Limb (tissue), 2 donors: ENCODE results near the gene SLC46A1.
A peak's percentile ranks its signal among the peaks of the same experiment; 100 is the strongest.
"Not testable (repeated sequence)": the region's sequence is repeated elsewhere in the genome, so short reads cannot be mapped to it uniquely, and the experiment has no call there.

Experiments used
- DNase-seq, 2 donors: peaks; one replicate each; pipeline ENCODE4 v3.0.0-alpha.2; 2016; ENCODE audit errors: extremely low spot score in 2 of 2

The SLC46A1 gene

DNA sequence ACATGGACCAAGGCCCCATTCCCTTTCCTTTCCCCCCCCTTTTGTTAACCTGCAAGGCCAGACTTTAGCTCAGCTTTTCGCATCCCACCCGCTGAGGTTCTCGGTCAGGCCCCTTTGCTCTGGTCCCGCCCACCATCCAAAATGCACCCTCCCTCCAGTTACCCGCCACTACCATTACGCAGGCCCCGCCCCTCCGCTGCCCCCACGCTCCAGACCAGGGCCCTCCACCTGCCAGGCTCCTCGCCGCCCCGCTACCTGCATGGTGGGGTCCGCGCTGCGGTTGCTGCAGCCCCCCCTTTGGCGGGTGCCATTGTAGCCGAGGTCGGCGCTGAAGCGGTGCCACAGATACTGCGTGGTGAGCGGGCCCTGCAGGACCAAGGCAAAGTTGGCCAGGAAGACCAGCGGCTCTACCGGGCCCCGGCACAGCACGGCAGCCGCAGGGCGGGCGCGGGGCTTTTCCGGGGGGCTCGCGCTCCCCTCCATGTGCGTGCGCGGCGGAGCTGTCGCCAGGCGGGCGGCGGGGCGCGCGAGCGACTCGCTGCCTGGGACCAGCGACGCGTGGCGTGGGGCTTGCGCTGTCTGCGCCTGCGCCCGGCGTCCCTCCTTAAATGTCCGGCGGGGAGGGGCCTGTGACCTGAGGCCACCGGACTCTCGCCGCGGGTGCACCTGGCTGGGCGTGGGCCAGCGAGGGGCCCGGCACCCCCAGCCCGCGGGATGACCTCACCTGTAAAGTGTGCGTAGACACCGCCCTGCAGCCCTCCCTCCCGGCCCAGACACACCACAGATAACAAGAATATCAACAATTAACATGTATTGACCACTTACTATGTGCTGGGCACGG lies at the start of gene SLC46A1:
TSS of gene SLC46A1 (minus strand) at position 581 of the 841 bp plus-strand sequence. CDS start at position 483, 98 bp downstream.
- peak; percentile 32 to 80 for DNase-seq

DNA sequence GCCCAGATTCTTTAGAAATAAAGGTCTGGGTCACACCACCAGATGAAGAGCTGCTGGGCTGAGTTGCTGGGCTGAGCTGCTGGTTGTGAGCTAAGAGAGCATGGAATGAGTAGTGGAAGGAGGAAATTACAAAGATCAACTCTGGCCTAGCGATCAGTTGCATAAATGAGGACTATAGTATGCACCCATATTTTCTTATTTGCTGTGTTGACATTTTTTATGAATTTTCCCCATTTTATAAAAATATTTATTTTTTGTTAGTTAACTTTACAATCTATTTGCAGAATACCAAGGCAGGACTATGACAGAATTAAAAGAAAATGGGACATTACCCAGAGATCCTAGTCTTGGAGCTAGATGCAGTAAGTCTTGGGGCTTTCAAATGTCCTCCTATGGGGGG lies 43.8 kb upstream of the SLC46A1 start:
- no peak for DNase-seq

- DNase-seq = no peak
Observed at GRCh38 chr17:28447396-28447760, 41.4 kb upstream of the SLC46A1 start.

DNA sequence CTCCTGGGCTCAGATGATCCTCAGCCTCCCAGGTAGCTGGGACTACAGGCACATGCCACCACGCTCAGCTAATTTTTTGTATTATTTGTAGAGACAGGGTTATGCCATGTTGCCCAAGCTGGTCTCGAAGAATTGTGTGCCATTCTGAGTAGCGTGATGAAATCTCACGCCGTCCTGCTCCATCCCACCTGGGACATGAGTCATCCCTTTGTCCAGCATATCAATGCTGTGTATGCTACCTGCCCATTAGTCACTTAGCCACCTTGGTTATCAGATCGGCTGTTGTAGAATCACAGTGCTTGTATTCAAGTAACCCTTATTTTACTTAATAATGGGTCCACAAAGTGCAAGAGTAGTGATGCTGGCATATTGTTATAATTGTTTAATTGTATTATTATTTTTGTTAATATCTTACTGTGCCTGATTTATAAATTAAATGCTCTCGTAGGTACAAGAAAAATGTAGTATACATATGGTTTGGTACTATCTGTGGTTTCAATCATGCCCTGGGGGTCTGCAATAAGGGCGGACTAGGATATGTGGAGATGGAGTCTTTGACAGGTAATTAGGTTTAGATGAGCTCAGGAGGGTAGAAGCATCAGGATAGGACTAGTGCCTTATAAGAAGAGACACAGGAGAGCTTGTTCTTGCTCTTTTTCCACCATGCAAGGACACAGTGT lies 40.8 kb upstream of the SLC46A1 start:
- no peak for DNase-seq

GRCh38 chr17:28443901-28444638 lies 38.1 kb upstream of the SLC46A1 start:
- DNase-seq = no peak

DNA sequence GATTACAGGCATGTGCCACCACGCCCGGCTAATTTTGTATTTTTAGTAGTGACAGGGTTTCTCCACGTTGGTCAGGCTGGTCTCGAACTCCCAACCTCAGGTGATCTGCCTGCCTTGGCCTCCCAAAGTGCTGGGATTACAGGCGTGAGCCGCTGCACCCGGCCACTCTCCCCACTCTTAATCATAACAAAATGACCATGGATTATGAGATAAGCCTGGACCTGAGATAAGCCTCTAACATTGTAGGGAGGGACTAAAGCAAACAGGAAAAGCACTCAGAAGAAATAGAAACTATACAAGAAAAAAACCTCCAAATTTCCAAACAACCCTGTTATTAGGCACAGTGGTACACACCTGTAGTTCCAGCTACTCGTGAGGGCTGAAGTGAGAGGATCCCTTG lies 28.3 kb upstream of the SLC46A1 start:
- DNase-seq = not testable (repeated sequence)

- DNase-seq = no peak
Observed at GRCh38 chr17:28433721-28434120, 27.7 kb upstream of the SLC46A1 start.

- DNase-seq = not testable (repeated sequence)
Observed at GRCh38 chr17:28427982-28428381, 22.0 kb upstream of the SLC46A1 start.

GRCh38 chr17:28427371-28427770 lies 21.4 kb upstream of the SLC46A1 start:
- no peak for DNase-seq

GRCh38 chr17:28426081-28426519 lies 20.1 kb upstream of the SLC46A1 start:
- DNase-seq = no peak

DNA sequence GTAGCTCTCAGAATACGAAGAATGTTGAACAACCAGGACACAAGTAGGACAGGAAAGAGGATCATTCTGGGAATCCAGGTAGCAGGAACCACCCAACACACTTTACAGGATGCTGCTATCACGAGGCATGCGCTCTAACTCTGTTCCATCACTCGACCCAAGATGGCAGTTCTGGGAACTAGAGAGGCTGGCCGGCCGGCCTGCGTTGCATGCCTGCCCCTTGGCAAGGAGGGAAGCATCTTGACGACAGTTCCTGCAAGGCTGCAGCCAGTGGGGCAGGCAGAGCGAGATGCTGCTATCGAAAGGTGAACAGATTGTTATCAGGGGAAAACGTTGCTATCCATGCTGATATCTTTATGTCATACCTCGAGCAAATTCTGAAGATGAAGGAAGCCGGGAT lies 19.2 kb upstream of the SLC46A1 start:
- DNase-seq = no peak

DNA sequence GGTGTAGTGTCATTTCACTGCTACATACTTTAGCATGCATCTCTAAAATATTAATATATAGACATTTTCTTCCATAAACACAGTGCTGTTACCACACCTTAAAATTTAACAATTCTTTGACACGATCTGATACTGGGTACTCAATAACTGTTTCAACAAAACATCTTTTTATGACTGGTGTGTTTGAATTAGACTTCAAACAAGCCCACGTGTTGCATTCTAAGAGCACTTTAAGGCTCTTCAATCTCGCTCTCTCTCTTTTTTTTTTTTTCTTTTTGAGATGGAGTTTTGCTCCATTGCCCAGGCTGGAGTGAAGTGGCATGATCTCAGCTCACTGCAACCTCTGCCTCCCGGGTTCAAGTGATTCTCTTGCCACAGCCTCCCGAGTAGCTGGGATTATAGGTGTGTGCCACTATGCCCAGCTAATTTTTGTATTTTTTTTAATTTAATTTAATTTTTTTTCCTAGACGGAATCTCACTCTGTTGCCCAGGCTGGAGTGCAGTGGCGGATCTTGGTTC lies 15.8 kb upstream of the SLC46A1 start:
- no peak for DNase-seq

- no peak for DNase-seq
Observed at GRCh38 chr17:28416703-28417311, 10.8 kb upstream of the SLC46A1 start.

DNA sequence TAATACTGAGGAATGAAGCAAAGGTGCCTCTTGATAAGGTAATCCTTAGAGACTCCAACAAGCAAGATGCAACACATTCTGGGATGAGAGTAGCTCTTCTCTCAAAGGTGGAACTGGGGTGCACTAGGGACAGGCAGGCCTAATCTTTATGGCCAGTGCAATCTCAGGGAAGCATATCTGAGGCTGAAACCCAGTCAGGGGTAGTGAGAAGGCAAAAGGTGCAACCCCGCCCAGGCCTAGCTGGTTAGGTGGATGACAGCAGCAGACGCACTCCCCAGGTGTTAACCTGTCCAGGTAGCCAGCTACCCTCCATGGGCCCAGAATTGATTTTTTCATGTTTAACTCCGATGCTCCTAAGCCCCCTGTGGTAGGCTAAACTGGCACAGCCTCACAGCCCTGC lies 9.9 kb upstream of the SLC46A1 start:
- DNase-seq = no peak

DNA sequence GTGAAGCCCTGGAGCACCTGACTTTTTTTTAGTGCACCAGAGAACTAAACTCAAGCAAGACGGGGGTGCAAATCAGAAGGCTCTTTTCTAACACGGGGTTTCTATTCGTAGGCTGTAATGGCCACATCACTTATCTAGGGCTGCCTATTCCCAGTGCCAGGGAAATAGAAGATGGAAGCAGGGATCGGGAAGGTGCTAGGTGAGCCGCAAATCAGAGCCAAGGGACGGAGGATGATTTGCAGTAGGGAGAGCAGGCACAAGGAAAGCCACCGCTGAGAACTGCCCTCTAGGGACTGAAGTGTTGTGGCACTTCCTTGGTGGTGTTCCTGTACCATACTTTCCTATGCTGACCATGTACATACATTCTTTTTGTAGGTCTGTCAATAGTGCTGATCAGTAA lies 7.8 kb upstream of the SLC46A1 start:
- DNase-seq = no peak

DNA sequence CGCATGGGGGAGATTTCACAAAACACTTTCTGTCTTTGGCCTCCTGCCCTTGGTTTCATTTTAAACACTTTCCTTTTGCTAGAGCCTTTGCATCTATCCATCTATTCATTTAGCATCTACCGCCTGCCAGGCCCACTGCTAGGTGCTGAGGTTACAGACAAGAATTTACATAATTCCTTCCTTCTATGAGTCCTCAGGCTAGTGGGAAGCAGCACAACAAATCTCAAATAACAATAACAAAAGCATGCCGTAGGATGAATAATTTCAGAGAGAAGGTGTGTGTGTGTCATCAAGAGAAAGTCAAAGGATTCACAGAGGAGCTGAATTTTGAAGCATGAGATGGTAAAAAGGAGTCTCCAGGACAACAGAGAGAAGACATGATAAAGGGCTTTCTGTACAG lies 6.1 kb upstream of the SLC46A1 start:
- no peak for DNase-seq

GRCh38 chr17:28407974-28408306 lies 1.9 kb upstream of the SLC46A1 start:
- DNase-seq = no peak

DNA sequence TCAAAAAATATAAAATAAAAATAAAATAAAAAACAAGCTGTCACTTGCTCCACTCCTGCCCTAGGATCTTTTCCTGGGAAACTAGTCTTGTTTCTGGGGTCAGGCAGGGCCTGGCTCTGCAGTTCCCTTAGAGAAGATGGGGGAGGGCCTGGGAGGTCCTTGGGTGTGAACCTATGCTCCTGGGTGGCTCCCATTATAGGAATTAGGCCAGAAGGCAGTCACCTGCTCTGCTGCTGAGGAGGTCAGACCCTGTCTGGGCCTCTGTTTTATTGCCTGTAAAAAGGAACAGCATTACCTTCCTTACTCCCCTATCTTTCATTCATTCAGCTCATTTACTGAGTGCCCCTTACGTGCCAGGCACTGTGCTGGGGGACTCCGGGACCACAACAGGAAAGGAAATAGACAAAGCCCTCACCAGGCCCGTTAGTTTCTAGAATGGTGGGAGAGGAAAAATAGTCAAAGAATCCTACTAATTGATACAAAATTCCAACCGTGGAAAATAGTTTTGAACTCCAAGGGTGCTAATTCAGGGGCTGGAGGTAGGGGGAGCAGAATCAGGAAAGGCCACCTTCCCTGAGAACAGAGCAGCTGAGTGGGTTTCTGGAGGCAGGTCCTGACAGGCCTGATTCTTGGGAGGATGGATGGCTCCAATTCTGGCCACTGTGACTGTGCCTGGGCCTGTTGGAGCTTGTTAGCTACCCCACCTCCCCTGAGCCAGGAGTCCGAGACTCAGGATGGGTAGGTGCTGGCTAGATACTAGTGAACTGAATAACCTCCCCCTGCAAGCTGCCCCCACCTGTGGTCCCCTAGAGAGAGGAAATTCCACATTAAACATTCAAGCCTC lies 1.3 kb upstream of the SLC46A1 start:
- DNase-seq = no peak

- DNase-seq = no peak
Observed at GRCh38 chr17:28406473-28406814, 432 bp upstream of the SLC46A1 start.

- DNase-seq = no peak
Observed at GRCh38 chr17:28404812-28405570, 1.0 kb downstream of the SLC46A1 start.
